Neural progenitor cell (in vitro differentiated cells): ENCODE results near the gene AFF3.

Source experiments
- CTCF ChIP-seq: fragments of 200-600 bp; sonication (generic); IDR thresholded peaks from 2 replicates; pipeline ENCODE4 v1.5.1; 2017; ENCODE audit warnings: antibody characterized with exemption, mild to moderate bottlenecking
- EZH2phosphoT487 ChIP-seq: fragments of 200-600 bp; sonication (generic); IDR thresholded peaks from 2 replicates; pipeline ENCODE4 v1.6.1; 2017; ENCODE audit warnings: antibody characterized with exemption

GRCh38 chr2:99770876-99771275 is 371.5 kb downstream of the AFF3 start:
- TF ChIP-seq CTCF, result no peak
- no peak for TF ChIP-seq EZH2phosphoT487
